GM12875 (cell line): ENCODE results near the gene MEN1.

Source experiments
- H3K4me3 ChIP-seq: one replicate; pipeline ENCODE4 v1.5.1; 2011; ENCODE audit warnings: low read depth, low read length, control low read depth
- TF ChIP-seq, protein P1 (sequence below): IDR thresholded peaks from 2 replicates; pipeline ENCODE4 v1.5.1; 2011; ENCODE audit warnings: low read depth, mild to moderate bottlenecking, control low read depth, inconsistent platforms, low read length, moderate library complexity, borderline replicate concordance; ENCODE audit not compliant: insufficient read depth

MEN1 gene

DNA sequence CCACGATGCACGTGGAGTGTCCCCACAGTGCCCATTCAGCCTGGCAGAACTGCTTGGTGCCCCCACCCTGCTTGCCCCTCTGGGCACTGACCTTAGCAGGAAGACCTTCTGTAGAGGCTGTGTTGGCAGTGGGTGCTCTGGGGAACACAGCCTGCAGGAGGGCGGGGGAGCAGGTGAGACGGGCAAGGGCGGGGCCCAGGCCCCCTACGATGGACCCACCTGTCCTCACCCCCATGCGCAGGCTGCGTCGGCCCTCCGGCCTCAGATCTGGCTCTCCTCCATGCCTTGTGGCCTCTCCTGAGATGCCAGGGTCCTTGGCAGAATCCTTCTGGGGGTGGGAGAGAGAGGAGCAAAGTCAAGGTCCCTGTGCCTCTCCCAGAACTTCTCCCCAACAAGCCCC is 23.2 kb upstream of the MEN1 start:
- TF ChIP-seq, protein P1, sequence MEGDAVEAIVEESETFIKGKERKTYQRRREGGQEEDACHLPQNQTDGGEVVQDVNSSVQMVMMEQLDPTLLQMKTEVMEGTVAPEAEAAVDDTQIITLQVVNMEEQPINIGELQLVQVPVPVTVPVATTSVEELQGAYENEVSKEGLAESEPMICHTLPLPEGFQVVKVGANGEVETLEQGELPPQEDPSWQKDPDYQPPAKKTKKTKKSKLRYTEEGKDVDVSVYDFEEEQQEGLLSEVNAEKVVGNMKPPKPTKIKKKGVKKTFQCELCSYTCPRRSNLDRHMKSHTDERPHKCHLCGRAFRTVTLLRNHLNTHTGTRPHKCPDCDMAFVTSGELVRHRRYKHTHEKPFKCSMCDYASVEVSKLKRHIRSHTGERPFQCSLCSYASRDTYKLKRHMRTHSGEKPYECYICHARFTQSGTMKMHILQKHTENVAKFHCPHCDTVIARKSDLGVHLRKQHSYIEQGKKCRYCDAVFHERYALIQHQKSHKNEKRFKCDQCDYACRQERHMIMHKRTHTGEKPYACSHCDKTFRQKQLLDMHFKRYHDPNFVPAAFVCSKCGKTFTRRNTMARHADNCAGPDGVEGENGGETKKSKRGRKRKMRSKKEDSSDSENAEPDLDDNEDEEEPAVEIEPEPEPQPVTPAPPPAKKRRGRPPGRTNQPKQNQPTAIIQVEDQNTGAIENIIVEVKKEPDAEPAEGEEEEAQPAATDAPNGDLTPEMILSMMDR: no peak
- H3K4me3 ChIP-seq: no peak overlapping the region

DNA sequence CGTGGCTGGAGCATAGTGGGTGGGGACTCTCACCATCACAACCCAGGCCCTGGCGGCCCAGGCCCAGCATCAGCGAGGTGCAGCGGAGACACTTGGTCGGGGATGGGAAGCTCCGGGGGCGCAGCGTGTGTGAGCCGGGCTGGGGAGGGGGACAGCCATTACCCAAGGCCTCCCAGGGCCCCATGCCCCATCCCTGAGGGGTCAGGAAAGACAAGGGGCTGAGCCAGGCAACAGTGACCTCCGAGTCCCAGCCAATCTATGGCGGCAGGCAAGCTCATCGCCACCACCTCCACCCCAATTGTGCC is 22.8 kb upstream of the MEN1 start:
- no peak overlapping the region for H3K4me3 ChIP-seq
- TF ChIP-seq, protein P1: no peak

DNA sequence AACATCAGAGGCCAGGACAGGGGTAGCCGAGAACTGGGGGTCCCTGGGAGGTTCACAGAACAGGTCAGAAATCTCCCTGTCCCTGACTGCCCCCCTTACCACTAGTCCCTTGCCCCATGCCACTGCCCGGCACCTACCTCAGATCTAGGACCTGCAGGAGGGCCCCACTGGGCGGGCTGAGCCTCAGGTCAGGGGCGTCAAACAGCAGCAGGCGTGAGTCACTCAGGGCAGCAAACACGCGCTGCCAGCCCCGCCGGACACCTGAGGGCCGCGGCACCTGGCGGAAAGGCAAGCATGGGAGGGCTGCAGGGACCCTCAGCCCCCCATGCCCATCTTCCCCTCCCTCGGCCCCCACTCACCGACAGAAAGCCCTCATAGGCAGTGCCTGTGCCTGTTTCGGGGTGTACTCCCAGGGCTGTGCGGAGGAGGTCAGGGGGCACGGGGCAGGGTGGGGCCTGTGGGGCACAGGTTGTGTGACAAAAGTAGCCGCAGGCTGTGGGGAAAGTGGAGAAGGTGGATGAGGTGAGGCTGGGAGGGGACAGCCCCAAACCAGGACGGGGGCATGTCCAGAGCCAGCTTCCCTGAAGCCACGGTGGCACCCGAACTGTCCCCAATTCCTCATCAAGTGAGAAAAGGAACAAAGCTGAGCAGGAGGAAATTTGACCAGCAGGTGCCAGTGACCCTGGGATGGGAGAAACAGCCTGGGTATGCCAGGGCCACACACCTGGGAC is 22.3 kb upstream of the MEN1 start:
- TF ChIP-seq, protein P1: no peak
- H3K4me3 ChIP-seq: no peak overlapping the region

DNA sequence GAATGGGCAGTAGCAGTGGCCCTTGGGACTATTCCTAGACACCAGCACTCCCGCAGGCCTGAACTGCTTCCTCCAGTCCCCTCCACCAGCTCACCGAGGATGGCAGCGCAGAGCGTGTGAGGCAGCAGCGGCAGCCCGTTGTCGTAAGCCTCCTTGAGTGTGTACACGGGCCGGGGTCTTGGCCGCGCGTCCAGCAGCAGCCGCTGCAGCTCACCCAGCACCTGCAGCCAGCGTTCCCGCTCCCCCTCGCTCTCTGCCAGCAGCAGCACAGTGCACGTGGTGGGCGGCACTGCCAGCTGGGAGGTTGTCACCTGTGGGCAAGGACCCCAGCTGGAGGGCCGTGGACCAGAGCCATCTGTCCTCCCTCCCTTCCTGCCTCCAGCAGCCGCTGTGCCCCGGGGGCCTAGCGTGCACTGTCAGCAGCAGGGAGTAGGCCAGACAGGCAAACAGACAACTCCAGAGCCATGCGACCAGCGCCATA is 21.1 kb upstream of the MEN1 start:
- TF ChIP-seq, protein P1: no peak
- no peak overlapping the region for H3K4me3 ChIP-seq

DNA sequence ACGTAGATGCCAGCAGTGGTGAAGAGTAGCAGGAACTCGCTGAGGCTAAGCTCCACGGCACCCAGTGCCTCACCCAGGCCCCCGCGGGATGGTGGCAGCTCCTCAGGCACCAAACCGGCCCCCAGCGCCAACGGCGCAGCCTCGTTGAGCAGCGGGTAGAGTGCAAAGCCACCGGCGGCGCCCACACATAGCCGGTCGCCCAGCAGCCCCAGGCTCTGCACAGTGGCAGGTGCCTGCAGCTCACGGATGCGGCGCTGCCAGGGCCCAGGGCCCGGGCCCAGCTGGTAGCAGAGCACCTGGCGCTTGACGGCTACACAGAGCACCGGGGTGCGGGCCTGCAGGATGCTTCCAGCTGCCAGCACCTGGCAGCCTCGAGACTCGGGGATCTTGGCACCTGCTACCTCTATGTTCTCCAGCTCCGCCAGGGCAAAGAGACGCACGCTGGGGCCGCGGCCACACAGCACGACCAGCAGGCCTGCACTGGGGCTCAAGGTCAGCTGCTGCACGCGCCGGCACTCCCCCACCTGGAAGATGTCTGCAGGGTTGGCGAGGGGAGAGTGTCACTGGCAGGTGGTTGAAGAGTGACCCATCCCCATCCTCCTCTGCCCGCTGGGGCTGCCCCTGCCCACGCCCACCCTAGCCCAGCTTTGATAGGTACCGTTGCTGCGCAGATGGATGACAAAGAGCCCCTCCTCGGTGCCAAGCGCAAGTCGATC is 19.3 kb upstream of the MEN1 start:
- no peak overlapping the region for H3K4me3 ChIP-seq
- TF ChIP-seq, protein P1: no peak

DNA sequence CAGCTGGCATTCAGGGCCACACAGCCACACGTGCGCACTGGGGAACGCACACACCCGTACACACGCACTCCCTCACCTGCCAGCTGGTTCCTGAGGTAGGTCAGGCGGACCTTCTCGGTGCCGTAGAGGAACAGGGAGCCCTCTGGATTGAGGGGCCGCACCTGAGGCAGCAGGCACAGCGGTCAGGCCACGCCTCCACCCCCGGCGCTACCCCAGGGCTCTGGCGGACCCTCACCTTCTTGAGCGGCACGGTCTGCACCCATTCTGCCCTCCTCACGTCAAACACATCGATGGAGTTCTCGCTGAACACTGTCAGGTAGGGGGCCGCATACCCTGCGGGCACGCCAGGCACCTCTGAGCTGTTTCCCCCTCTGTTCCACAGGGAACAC is 17.1 kb upstream of the MEN1 start:
- TF ChIP-seq, protein P1: no peak

More for the DNA sequence above, 17.1 kb upstream of the MEN1 start:
- H3K4me3 ChIP-seq: no peak overlapping the region
